HEK293 (cell line): Measurements from ENCODE around the gene TMEM250.
"Not testable (repeated sequence)": the region's sequence is repeated elsewhere in the genome, so short reads cannot be mapped to it uniquely, and the experiment has no call there.

Source experiments
- CTCF ChIA-PET: fragments of 350-600 bp; formaldehyde crosslinking; extraction: SDS; loops from one replicate; lab custom pipeline; 2021; ENCODE audit warnings: antibody characterized with exemption; lab: Yijun Ruan, JAX
- POLR2A ChIA-PET: fragments of 300-600 bp; formaldehyde crosslinking; extraction: SDS; loops from one replicate; lab custom pipeline; 2020; ENCODE audit warnings: antibody characterized with exemption, inconsistent platforms; lab: Yijun Ruan, JAX
- H3K27ac ChIP-seq: fragments of 200-500 bp; sonication (Bioruptor generic); 2 replicates; pipeline ENCODE4 v1.5.1; 2014; ENCODE audit warnings: low read depth, low read length, control low read depth, inconsistent platforms; ENCODE audit errors: extremely low read depth
- H3K36me3 ChIP-seq, 2 experiments: fragments of 200-500 bp in 1 of 2; sonication (Bioruptor generic) in 1 of 2; 1 replicate in 1 of 2; 2 replicates in 1 of 2; pipeline ENCODE4 v1.5.1; 2014 to 2017; ENCODE audit warnings: inconsistent platforms in 2 of 2, low read length in 2 of 2; ENCODE audit not compliant: control insufficient read depth in 2 of 2, insufficient read depth in 1 of 2
- H3K4me1 ChIP-seq: fragments of 200-500 bp; sonication (Bioruptor generic); 2 replicates; pipeline ENCODE4 v1.5.1; 2014; ENCODE audit warnings: mild to moderate bottlenecking, low read length, inconsistent platforms; ENCODE audit not compliant: control insufficient read depth, insufficient read depth
- H3K4me3 ChIP-seq: 2 replicates; pipeline ENCODE4 v1.5.1; 2011; ENCODE audit warnings: low read depth, mild to moderate bottlenecking, control low read depth, low read length, moderate library complexity
- H3K9me3 ChIP-seq: fragments of 200-500 bp; sonication (Bioruptor generic); 2 replicates; pipeline ENCODE4 v1.5.1; 2014; ENCODE audit warnings: low read depth, low read length, inconsistent platforms; ENCODE audit not compliant: control insufficient read depth, insufficient read depth
- BCL6B ChIP-seq: fragments of 450-650 bp; formaldehyde crosslinking; IDR thresholded peaks from 2 replicates; pipeline ENCODE4 v1.5.1; 2017; ENCODE audit warnings: missing biosample characterization, missing genetic modification characterization
- EGR2 ChIP-seq: fragments of 450-650 bp; formaldehyde crosslinking; IDR thresholded peaks from 2 replicates; pipeline ENCODE4 v1.5.1; 2016; ENCODE audit warnings: low read depth, missing biosample characterization, missing genetic modification characterization
- FEZF1 ChIP-seq: fragments of 450-650 bp; formaldehyde crosslinking; IDR thresholded peaks from 2 replicates; pipeline ENCODE4 v1.5.1; 2016; ENCODE audit warnings: missing biosample characterization, missing genetic modification characterization
- GLIS1 ChIP-seq: fragments of 450-650 bp; formaldehyde crosslinking; IDR thresholded peaks from 2 replicates; pipeline ENCODE4 v1.5.1; 2016; ENCODE audit warnings: missing biosample characterization, missing genetic modification characterization
- KLF1 ChIP-seq: fragments of 450-650 bp; formaldehyde crosslinking; IDR thresholded peaks from 2 replicates; pipeline ENCODE4 v1.5.1; 2016; ENCODE audit warnings: missing biosample characterization, missing genetic modification characterization
- KLF9 ChIP-seq: fragments of 450-650 bp; formaldehyde crosslinking; IDR thresholded peaks from 2 replicates; pipeline ENCODE4 v1.5.1; 2016; ENCODE audit warnings: missing biosample characterization, missing genetic modification characterization, low read depth
- OVOL3 ChIP-seq: fragments of 450-650 bp; formaldehyde crosslinking; IDR thresholded peaks from 2 replicates; pipeline ENCODE4 v1.5.1; 2016; ENCODE audit warnings: missing biosample characterization, missing genetic modification characterization
- SCRT1 ChIP-seq: fragments of 450-650 bp; formaldehyde crosslinking; IDR thresholded peaks from 2 replicates; pipeline ENCODE4 v1.5.1; 2016; ENCODE audit warnings: missing biosample characterization, missing genetic modification characterization, borderline replicate concordance
- ZBTB8A ChIP-seq: fragments of 450-650 bp; formaldehyde crosslinking; IDR thresholded peaks from 2 replicates; pipeline ENCODE4 v1.5.1; 2016; ENCODE audit warnings: missing biosample characterization, missing genetic modification characterization
- ZFHX2 ChIP-seq: fragments of 450-650 bp; formaldehyde crosslinking; conservative IDR thresholded peaks from 2 replicates; pipeline ENCODE4 v1.5.1; 2016; ENCODE audit warnings: missing biosample characterization, missing genetic modification characterization
- ZIC2 ChIP-seq: fragments of 450-650 bp; formaldehyde crosslinking; IDR thresholded peaks from 2 replicates; pipeline ENCODE4 v1.5.1; 2016; ENCODE audit warnings: missing biosample characterization, missing genetic modification characterization
- ZNF112 ChIP-seq: fragments of 450-650 bp; formaldehyde crosslinking; IDR thresholded peaks from 2 replicates; pipeline ENCODE4 v1.5.0; 2017; ENCODE audit warnings: missing biosample characterization, missing genetic modification characterization
- ZNF174 ChIP-seq: fragments of 450-650 bp; formaldehyde crosslinking; IDR thresholded peaks from 2 replicates; pipeline ENCODE4 v1.5.0; 2017; ENCODE audit warnings: missing biosample characterization, mild to moderate bottlenecking, missing genetic modification characterization
- ZNF221 ChIP-seq: fragments of 450-650 bp; formaldehyde crosslinking; IDR thresholded peaks from 2 replicates; pipeline ENCODE4 v1.5.1; 2017; ENCODE audit warnings: missing biosample characterization, missing genetic modification characterization, borderline replicate concordance
- ZNF292 ChIP-seq: fragments of 450-650 bp; formaldehyde crosslinking; IDR thresholded peaks from 2 replicates; pipeline ENCODE4 v1.5.1; 2016; ENCODE audit warnings: low read depth, missing biosample characterization, missing genetic modification characterization, borderline replicate concordance
- ZNF341 ChIP-seq: fragments of 450-650 bp; formaldehyde crosslinking; IDR thresholded peaks from 2 replicates; pipeline ENCODE4; 2016; ENCODE audit warnings: low read depth, missing biosample characterization, missing genetic modification characterization
- ZNF433 ChIP-seq: fragments of 450-650 bp; formaldehyde crosslinking; IDR thresholded peaks from 2 replicates; pipeline ENCODE4 v1.5.1; 2016; ENCODE audit warnings: missing biosample characterization, missing genetic modification characterization, low read depth
- ZNF621 ChIP-seq: fragments of 450-650 bp; formaldehyde crosslinking; IDR thresholded peaks from 2 replicates; pipeline ENCODE4 v1.5.1; 2017; ENCODE audit warnings: missing biosample characterization, missing genetic modification characterization
- ZNF623 ChIP-seq: fragments of 450-650 bp; formaldehyde crosslinking; IDR thresholded peaks from 2 replicates; pipeline ENCODE4 v1.5.1; 2016; ENCODE audit warnings: missing biosample characterization, missing genetic modification characterization
- ZNF830 ChIP-seq: fragments of 450-650 bp; IDR thresholded peaks from 2 replicates; pipeline ENCODE4 v1.5.0; 2018; ENCODE audit warnings: missing biosample characterization, missing genetic modification characterization, low read depth, mild to moderate bottlenecking, moderate library complexity
- ZNF843 ChIP-seq: fragments of 450-650 bp; formaldehyde crosslinking; IDR thresholded peaks from 2 replicates; pipeline ENCODE4 v1.5.1; 2016; ENCODE audit warnings: missing biosample characterization, missing genetic modification characterization
- TF ChIP-seq, protein P1 (sequence below): fragments of 450-650 bp; formaldehyde crosslinking; IDR thresholded peaks from 2 replicates; pipeline ENCODE4 v1.5.1; 2016; ENCODE audit warnings: missing biosample characterization, missing genetic modification characterization

The TMEM250 gene

GRCh38 chr9:136104488-136104800, 14.2 kb downstream of the TMEM250 start (continued):
- TF ChIP-seq ZNF174, result no peak
- TF ChIP-seq ZNF292 (tag by site-specific recombination), result no peak
- no peak for TF ChIP-seq ZNF830 (tag by site-specific recombination)
- no peak for TF ChIP-seq ZNF341 (tag by site-specific recombination)
- no peak for TF ChIP-seq ZNF112

DNA sequence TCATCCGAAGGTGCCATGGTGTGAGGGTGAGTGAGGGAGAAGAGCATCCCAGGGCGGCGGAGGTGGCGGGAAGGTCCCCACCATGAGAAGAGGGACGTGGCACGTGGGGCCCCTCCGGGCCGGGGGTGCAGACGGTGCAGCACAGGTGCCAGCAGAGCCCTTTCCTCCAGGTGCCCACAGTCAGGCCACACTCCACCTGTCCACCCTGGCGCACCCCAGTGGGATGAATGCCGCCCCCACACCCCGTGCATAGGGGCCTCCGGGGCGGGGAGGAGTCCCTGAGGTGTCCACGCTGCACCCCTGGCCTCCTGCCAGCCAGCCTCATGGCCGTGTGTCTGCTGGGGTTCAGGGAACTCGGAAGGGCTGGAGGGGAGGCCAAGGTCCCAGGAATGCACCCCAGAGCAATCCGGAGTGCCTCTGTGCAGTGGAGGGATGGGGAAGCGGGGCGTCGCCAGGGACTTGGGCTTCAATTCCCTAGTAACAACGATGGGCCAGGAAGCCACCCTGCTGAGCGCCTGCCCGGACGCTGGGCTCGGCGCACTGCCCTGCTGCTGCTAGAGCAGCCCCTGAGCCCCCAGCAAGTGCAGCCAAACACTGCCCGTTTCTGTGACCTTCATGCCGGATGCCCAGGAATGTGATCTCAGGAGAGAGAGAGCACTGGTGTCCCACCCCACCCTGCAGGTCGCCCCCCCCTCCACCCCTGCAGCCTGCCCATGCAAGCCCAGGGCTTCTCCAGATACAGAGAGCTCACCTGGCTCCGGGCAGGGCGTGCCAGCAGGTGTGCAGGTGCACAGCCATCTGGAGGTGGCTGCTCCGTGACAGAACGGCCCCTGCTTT, 14.8 kb downstream of the TMEM250 start:
- CTCF ChIA-PET, result interaction anchor here (0.7 to 1.4 kb wide), 2 partner anchors 14 to 18 kb away, joined by 4 read pairs; no protein-coding TSS in a partner anchor
- Histone ChIP-seq H3K4me1 (no peaks in the 10 kb centered on the region; the same call in 1 of the 2 replicates), H3K36me3 (no peaks in the 10 kb centered on the region), H3K9me3 (no peaks in the 10 kb centered on the region), H3K4me3 (no peak overlapping the region), H3K27ac (no peak overlapping the region)
- POLR2A ChIA-PET, result interaction anchor here (0.6 to 2.0 kb wide), 2 partner anchors 14 to 75 kb away, joined by 4 to 5 read pairs; partner anchors contain the start of gene TMEM250
- TF ChIP-seq ZBTB8A (tag by site-specific recombination) (no peak), KLF1 (tag by site-specific recombination) (0 out of 2 replicates have a peak, but pooled peaks have one; percentile 39), ZNF843 (tag by site-specific recombination) (no peak), ZFHX2 (peak; percentile 50)
- TF ChIP-seq, all 188 proteins: peak for 2

DNA sequence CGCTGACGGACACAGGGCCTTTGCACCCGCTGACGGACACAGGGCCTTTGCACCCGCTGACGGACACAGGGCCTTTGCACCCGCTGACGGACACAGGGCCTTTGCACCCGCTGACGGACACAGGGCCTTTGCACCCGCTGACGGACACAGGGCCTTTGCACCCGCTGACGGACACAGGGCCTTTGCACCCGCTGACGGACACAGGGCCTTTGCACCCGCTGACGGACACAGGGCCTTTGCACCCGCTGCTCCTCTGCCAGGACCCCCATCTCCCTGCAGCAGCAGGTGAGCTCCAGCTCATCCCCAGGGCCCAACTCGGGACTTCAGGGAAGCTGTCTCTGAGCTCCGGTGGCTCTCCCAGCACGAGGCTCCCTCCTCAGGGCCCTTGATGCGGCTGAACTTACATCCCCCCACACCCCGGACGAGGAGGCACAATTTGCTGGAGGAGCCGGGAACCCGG, 17.0 kb downstream of the TMEM250 start:
- H3K36me3 ChIP-seq, H3K9me3 ChIP-seq, H3K4me1 ChIP-seq, H3K4me3 ChIP-seq, H3K27ac ChIP-seq, POLR2A ChIA-PET: not testable (repeated sequence)
- TF ChIP-seq ZNF623 (tag by site-specific recombination), result peak; percentile 90
- CTCF ChIA-PET, result interaction anchor here (2.1 kb wide), 1 partner anchor 21 kb away, joined by 14 read pairs; no protein-coding TSS in a partner anchor

GRCh38 chr9:136100700-136101614, 17.7 kb downstream of the TMEM250 start:
- POLR2A ChIA-PET, result interaction anchor here (0.6 to 1.4 kb wide), 3 partner anchors 8 to 17 kb away, joined by 3 to 7 read pairs (median 4); no protein-coding TSS in a partner anchor
- no peaks in the 10 kb centered on the region for H3K4me1 ChIP-seq
- H3K27ac ChIP-seq, result no peak overlapping the region
- TF ChIP-seq SCRT1 (tag by site-specific recombination) (peak; percentile 35; the same call in 1 of the 2 replicates), EGR2 (tag by site-specific recombination) (peak; percentile 26; the same call in 1 of the 2 replicates), KLF9 (tag by site-specific recombination) (peak; percentile 59), OVOL3 (tag by site-specific recombination) (no peak), BCL6B (tag by site-specific recombination) (0 out of 2 replicates have a peak, but pooled peaks have one; percentile 21), ZNF623 (tag by site-specific recombination) (peak; percentile 99), FEZF1 (tag by site-specific recombination) (no peak), ZNF843 (tag by site-specific recombination) (no peak), ZIC2 (peak; percentile 57), ZNF221 (no peak), ZNF621 (tag by site-specific recombination) (no peak), ZNF433 (tag by site-specific recombination) (no peak), GLIS1 (tag by site-specific recombination) (peak; percentile 64), ZFHX2 (0 out of 2 replicates have a peak, but pooled peaks have one; percentile 40), KLF1 (tag by site-specific recombination) (peak; percentile 70)
- TF ChIP-seq, protein P1, sequence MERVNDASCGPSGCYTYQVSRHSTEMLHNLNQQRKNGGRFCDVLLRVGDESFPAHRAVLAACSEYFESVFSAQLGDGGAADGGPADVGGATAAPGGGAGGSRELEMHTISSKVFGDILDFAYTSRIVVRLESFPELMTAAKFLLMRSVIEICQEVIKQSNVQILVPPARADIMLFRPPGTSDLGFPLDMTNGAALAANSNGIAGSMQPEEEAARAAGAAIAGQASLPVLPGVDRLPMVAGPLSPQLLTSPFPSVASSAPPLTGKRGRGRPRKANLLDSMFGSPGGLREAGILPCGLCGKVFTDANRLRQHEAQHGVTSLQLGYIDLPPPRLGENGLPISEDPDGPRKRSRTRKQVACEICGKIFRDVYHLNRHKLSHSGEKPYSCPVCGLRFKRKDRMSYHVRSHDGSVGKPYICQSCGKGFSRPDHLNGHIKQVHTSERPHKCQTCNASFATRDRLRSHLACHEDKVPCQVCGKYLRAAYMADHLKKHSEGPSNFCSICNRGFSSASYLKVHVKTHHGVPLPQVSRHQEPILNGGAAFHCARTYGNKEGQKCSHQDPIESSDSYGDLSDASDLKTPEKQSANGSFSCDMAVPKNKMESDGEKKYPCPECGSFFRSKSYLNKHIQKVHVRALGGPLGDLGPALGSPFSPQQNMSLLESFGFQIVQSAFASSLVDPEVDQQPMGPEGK (tag by site-specific recombination), result 0 out of 2 replicates have a peak, but pooled peaks have one; percentile 10
- TF ChIP-seq, all 188 proteins: peak for 10
- CTCF ChIA-PET, result interaction anchor here (0.9 to 2.1 kb wide), 2 partner anchors 8 to 22 kb away, joined by 5 to 14 read pairs; no protein-coding TSS in a partner anchor
- Histone ChIP-seq H3K9me3 (no peaks in the 10 kb centered on the region), H3K4me3 (no peak overlapping the region), H3K36me3 (no peaks in the 10 kb centered on the region)
